HepG2 (cell line): ENCODE data around the gene FNDC3B.

Experiments
- ASH2L ChIP-seq: fragments of 300-600, 200-600 bp; sonication (generic); IDR thresholded peaks from 2 replicates; pipeline ENCODE4 v1.7.0; 2017; ENCODE audit warnings: low read depth, mild to moderate bottlenecking, moderate library complexity, mixed read lengths, low read length; ENCODE audit not compliant: insufficient read length
- FOXK1 ChIP-seq: sonication (generic); formaldehyde crosslinking; IDR thresholded peaks from 2 replicates; pipeline ENCODE4 v1.4.0; 2020; ENCODE audit warnings: low read depth, missing genetic modification reagents, borderline replicate concordance
- HDAC6 ChIP-seq: fragments of 200-600 bp; sonication (generic); IDR thresholded peaks from 2 replicates; pipeline ENCODE4 v1.7.0; 2017; ENCODE audit warnings: mild to moderate bottlenecking, antibody characterized with exemption, low read length, low read depth
- ZNF776 ChIP-seq: sonication (generic); formaldehyde crosslinking; IDR thresholded peaks from 2 replicates; pipeline ENCODE4 v1.4.0; 2020; ENCODE audit warnings: mild to moderate bottlenecking, missing genetic modification reagents
- TF ChIP-seq, protein P1 (sequence below): sonication (generic); formaldehyde crosslinking; IDR thresholded peaks from 2 replicates; pipeline ENCODE4 v1.8.0; 2022; ENCODE audit warnings: mild to moderate bottlenecking, missing genetic modification reagents, moderate library complexity

DNA sequence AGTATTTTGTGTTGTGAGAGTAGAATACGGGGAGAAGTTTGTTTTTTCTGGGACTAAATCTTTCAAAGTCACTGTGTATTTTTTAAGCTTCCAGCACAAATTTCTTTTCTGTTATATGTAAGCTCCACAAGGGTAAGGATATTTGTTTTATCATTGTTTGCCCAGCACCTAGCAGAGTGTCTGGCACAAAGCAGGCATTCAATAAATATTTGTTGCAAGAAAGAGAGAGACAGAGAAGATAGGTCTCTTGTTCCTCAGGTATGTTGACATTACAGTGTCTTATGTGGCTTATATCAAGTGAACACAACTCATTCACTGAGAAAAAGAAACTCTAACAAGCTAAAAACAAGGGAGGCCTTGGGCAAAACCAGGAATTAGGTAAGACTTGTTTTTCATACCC lies 26.6 kb upstream of the FNDC3B start:
- TF ChIP-seq FOXK1 (CRISPR knock-in tag) (no peak), HDAC6 (no peak), ASH2L (no peak), ZNF776 (CRISPR knock-in tag) (no peak)
- TF ChIP-seq, protein P1, sequence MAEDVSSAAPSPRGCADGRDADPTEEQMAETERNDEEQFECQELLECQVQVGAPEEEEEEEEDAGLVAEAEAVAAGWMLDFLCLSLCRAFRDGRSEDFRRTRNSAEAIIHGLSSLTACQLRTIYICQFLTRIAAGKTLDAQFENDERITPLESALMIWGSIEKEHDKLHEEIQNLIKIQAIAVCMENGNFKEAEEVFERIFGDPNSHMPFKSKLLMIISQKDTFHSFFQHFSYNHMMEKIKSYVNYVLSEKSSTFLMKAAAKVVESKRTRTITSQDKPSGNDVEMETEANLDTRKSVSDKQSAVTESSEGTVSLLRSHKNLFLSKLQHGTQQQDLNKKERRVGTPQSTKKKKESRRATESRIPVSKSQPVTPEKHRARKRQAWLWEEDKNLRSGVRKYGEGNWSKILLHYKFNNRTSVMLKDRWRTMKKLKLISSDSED, result no peak
